ENCODE results near the gene CFAP119. TPM values are rescaled to one million over a fixed set of nuclear protein-coding genes. Genes with fewer than 3 reads are reported as not detected.

The CFAP119 gene
- total and polyA plus RNA-seq, 2 of the 8 experiments (the other 6 are each of a cell fraction or from before 2014, with no cell fraction given): 5.6 to 6.0 TPM

- H2BK120ac ChIP-seq (replicated peaks; ENCODE audit: low read depth, low read length): no peak overlapping the region
- peaks cover 11 to 15% of the 10 kb centered on the region in 2 experiments for H4K20me1 ChIP-seq (replicated peaks in 1 of 2; ENCODE audit: control insufficient read depth in 1 of 2, insufficient read depth in 2 of 2, low read length in 2 of 2)
- peaks cover 4 to 20% of the 10 kb centered on the region in 2 experiments; a peak in 2 of 4 replicates for H3K79me2 ChIP-seq (ENCODE audit: control insufficient read depth in 1 of 2, insufficient read depth in 2 of 2, low read length in 2 of 2)
- H2AFZ ChIP-seq (ENCODE audit: low read length): no peak overlapping the region
- no peaks in the 10 kb centered on the region; the same call in 1 of the 2 replicates for H3K79me1 ChIP-seq (ENCODE audit: low read depth, low read length)
- no peak overlapping the region for H3K14ac ChIP-seq (ENCODE audit: insufficient read length)
- DNase-seq (ENCODE audit: low read depth in 1 of 2, low spot score in 2 of 2) (no peak), FAIRE-seq (no peak)
- no peak overlapping the region for H3K23ac ChIP-seq (ENCODE audit: insufficient read length)
- H3K27me3 ChIP-seq (replicated peaks in 1 of 4; ENCODE audit: control insufficient read depth in 3 of 4, extremely low read depth in 1 of 4, insufficient read depth in 3 of 4, low read length in 3 of 4): no peaks in the 10 kb centered on the region; a peak in 1 of 7 replicates
- no peak overlapping the region for H3K18ac ChIP-seq (ENCODE audit: extremely low read depth, low read length)
- POLR2A ChIA-PET (ENCODE audit: partially characterized antibody): interaction anchor here (0.9 to 6.6 kb wide), 6 partner anchors 7 to 55 kb away, joined by 3 to 63 read pairs (median 4); partner anchors contain the start of gene CFAP119
- H3K23me2 ChIP-seq (ENCODE audit: low read depth, low read length): peaks cover 10% of the 10 kb centered on the region
- no peak overlapping the region for H3K4me2 ChIP-seq (ENCODE audit: insufficient read depth in 1 of 2, low read depth in 2 of 2, low read length in 2 of 2)
- no peak overlapping the region for H3K4me3 ChIP-seq (ENCODE audit: extremely low read depth in 1 of 4, insufficient read depth in 2 of 4, low read depth in 3 of 4, low read length in 4 of 4)
- no peak overlapping the region for H4K8ac ChIP-seq (ENCODE audit: extremely low read depth, insufficient read depth, low read length)
- no peaks in the 10 kb centered on the region for H3K9me3 ChIP-seq (ENCODE audit: insufficient read depth in 2 of 2, low read depth in 1 of 2, low read length in 1 of 2)
- H3K4me1 ChIP-seq (replicated peaks in 1 of 4; ENCODE audit: control insufficient read depth in 3 of 4, insufficient read depth in 4 of 4, low read length in 3 of 4): peaks cover 0 to 6% (median under 1%) of the 10 kb centered on the region in 4 experiments; a peak in 3 of 7 replicates
- no peak overlapping the region for H3K9ac ChIP-seq (replicated peaks in 1 of 4; ENCODE audit: extremely low read depth in 1 of 4, low read depth in 3 of 4, low read length in 3 of 4)
- H2BK15ac ChIP-seq (ENCODE audit: low read length): no peak overlapping the region
- H3K56ac ChIP-seq (replicated peaks; ENCODE audit: insufficient read length, low read depth, low read length): no peak overlapping the region
- H2BK5ac ChIP-seq (ENCODE audit: low read depth, low read length): no peak overlapping the region
- no peak overlapping the region for H4K91ac ChIP-seq (replicated peaks; ENCODE audit: insufficient read length, low read length)
- no peak overlapping the region for H2AK5ac ChIP-seq (ENCODE audit: low read depth, low read length)
- H2BK12ac ChIP-seq (ENCODE audit: low read depth, low read length): no peak overlapping the region
- no peak overlapping the region for H4K5ac ChIP-seq (ENCODE audit: insufficient read length, low read depth, low read length)
- CTCF ChIA-PET (ENCODE audit: partially characterized antibody): interaction anchor here (0.7 to 1.5 kb wide), 3 partner anchors 14 to 212 kb away, joined by 3 read pairs; no protein-coding TSS in a partner anchor
- 93% methylated on average over 29 of the region's 29 CpGs; no CpG with 5 or more reads in 1 of the 2 experiments for WGBS, 2 experiments (ENCODE audit: extremely low coverage in 1 of 2, insufficient coverage in 1 of 2, insufficient read length in 1 of 2, insufficient replicate concordance in 2 of 2, low coverage in 1 of 2, low lambda C conversion rate in 2 of 2, missing lambda C conversion rate in 1 of 2)
- peaks cover 45 to 81% (median 67%) of the 10 kb centered on the region in 4 experiments for H3K36me3 ChIP-seq (ENCODE audit: control insufficient read depth in 2 of 4, insufficient read depth in 4 of 4, low read length in 3 of 4)
- no peak overlapping the region for H3K27ac ChIP-seq (ENCODE audit: low read depth, low read length)
- no peak overlapping the region for H2BK20ac ChIP-seq (ENCODE audit: low read length)
- H3K4ac ChIP-seq (replicated peaks; ENCODE audit: insufficient read length, low read depth, low read length): no peak overlapping the region
- TF ChIP-seq EZH2 (IDR thresholded peaks at IDR 0.05; ENCODE audit: low read depth, low read length, severe bottlenecking): no peak
- no peak for TF ChIP-seq KDM5A (IDR thresholded peaks at IDR 0.05; ENCODE audit: low read length)
- TF ChIP-seq EGR1 (IDR thresholded peaks at IDR 0.05; ENCODE audit: borderline replicate concordance, low read depth, low read length): no peak
- TF ChIP-seq CBX5 (IDR thresholded peaks at IDR 0.05; ENCODE audit: low read depth, low read length): no peak
- TF ChIP-seq CTBP2 (IDR thresholded peaks at IDR 0.05; ENCODE audit: borderline replicate concordance, insufficient read depth, insufficient read length, low read length): no peak
- no peak for TF ChIP-seq SIN3A (conservative IDR thresholded peaks at IDR 0.05 in 1 of 2, IDR thresholded peaks at IDR 0.05 in 1 of 2; ENCODE audit: low read depth in 1 of 2, low read length in 2 of 2)
- TF ChIP-seq CBX8 (IDR thresholded peaks at IDR 0.05; ENCODE audit: borderline replicate concordance, low read depth, low read length): no peak
- TF ChIP-seq, protein P1, sequence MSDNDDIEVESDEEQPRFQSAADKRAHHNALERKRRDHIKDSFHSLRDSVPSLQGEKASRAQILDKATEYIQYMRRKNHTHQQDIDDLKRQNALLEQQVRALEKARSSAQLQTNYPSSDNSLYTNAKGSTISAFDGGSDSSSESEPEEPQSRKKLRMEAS (IDR thresholded peaks at IDR 0.05): no peak
- no peak for TF ChIP-seq KDM4A (IDR thresholded peaks at IDR 0.05; ENCODE audit: low read depth, low read length, severe bottlenecking)
- TF ChIP-seq BCL11A (IDR thresholded peaks at IDR 0.05; ENCODE audit: low read depth in 2 of 2, low read length in 2 of 2): no peak
- no peak for TF ChIP-seq TAF1 (IDR thresholded peaks at IDR 0.05; ENCODE audit: low read depth, low read length)
- no peak for TF ChIP-seq TEAD4 (IDR thresholded peaks at IDR 0.05; ENCODE audit: low read depth, low read length)
Measured at GRCh38 chr16:30766206-30766932, 4.5 kb upstream of the CFAP119 start.

Data from H1 (cell line).